HepG2 (cell line): ENCODE results near the gene HNRNPL. TPM values are rescaled to one million over a fixed set of nuclear protein-coding genes. Genes with fewer than 3 reads are reported as not detected.

Experiments
- CERS6 ChIP-seq: sonication (generic); formaldehyde crosslinking; IDR thresholded peaks from 2 replicates; pipeline ENCODE4 v1.5.0; 2020; ENCODE audit warnings: missing genetic modification reagents
- GATA4 ChIP-seq: sonication (generic); IDR thresholded peaks from 2 replicates; pipeline ENCODE4 v1.6.1; 2016; ENCODE audit warnings: antibody characterized with exemption, low read depth, borderline replicate concordance
- HMG20B ChIP-seq: conservative IDR thresholded peaks from 2 replicates; pipeline ENCODE4 v1.6.1; 2016; ENCODE audit warnings: missing genetic modification reagents, missing compliant biosample characterization
- HNRNPUL1 ChIP-seq: fragments of 200-400 bp; formaldehyde crosslinking; IDR thresholded peaks from 2 replicates; pipeline ENCODE4 v1.6.1; 2017; ENCODE audit warnings: low read depth, mild to moderate bottlenecking, low read length, moderate library complexity
- SIN3B ChIP-seq: fragments of 150-350 bp; IDR thresholded peaks from 2 replicates; pipeline ENCODE4 v1.6.1; 2014; ENCODE audit warnings: low read length
- SRF ChIP-seq: IDR thresholded peaks from 2 replicates; pipeline ENCODE4 v1.6.1; 2011; ENCODE audit warnings: mild to moderate bottlenecking, low read depth, low read length, moderate library complexity
- SRSF1 ChIP-seq: fragments of 200-400 bp; formaldehyde crosslinking; optimal IDR thresholded peaks from 2 replicates; pipeline ENCODE3; 2017; ENCODE audit warnings: mild to moderate bottlenecking, low read depth, low read length, moderate library complexity
- TAF1 ChIP-seq: sonication (generic); formaldehyde crosslinking; IDR thresholded peaks from 2 replicates; pipeline ENCODE4 v1.4.0; 2020; ENCODE audit warnings: missing genetic modification reagents
- YEATS4 ChIP-seq: sonication (generic); formaldehyde crosslinking; IDR thresholded peaks from 2 replicates; pipeline ENCODE4 v1.4.0; 2020; ENCODE audit warnings: missing genetic modification reagents, borderline replicate concordance
- ZBED4 ChIP-seq: sonication (generic); formaldehyde crosslinking; IDR thresholded peaks from 2 replicates; pipeline ENCODE4 v1.4.0; 2020; ENCODE audit warnings: missing genetic modification reagents, borderline replicate concordance
- ZFP36L1 ChIP-seq: sonication (generic); formaldehyde crosslinking; IDR thresholded peaks from 2 replicates; pipeline ENCODE4 v1.8.0; 2022; ENCODE audit warnings: mild to moderate bottlenecking, missing genetic modification reagents, moderate library complexity
- ZFP91 ChIP-seq: sonication (generic); formaldehyde crosslinking; IDR thresholded peaks from 2 replicates; pipeline ENCODE4 v1.9.0; 2022; ENCODE audit warnings: missing genetic modification reagents, mild to moderate bottlenecking, borderline replicate concordance
- ZNF562 ChIP-seq: sonication (generic); formaldehyde crosslinking; IDR thresholded peaks from 2 replicates; pipeline ENCODE4 v1.8.0; 2022; ENCODE audit warnings: missing genetic modification reagents, borderline replicate concordance
- ZNF646 ChIP-seq: sonication (generic); formaldehyde crosslinking; IDR thresholded peaks from 2 replicates; pipeline ENCODE4 v1.9.0; 2021; ENCODE audit warnings: mild to moderate bottlenecking, missing genetic modification reagents
- ZNF792 ChIP-seq: IDR thresholded peaks from 2 replicates; pipeline ENCODE4 v1.6.1; 2016
- ZNF891 ChIP-seq: sonication (generic); formaldehyde crosslinking; IDR thresholded peaks from 2 replicates; pipeline ENCODE4 v1.5.0; 2020; ENCODE audit warnings: mild to moderate bottlenecking, missing genetic modification reagents
- polyA plus RNA-seq, 8 experiments: library from polyadenylated mRNA; depleted of rRNA in 3 of 8; stranded (reverse) in 7 of 8; unstranded in 1 of 8; fragments of >200 nt; fragmentation: Illumina TruSeq in 4 of 8; extraction: Trizol in 4 of 8; gene quantifications; 2 replicates each; pipeline versions ENCODE4 v1.2.1 to v1.2.3, GENCODE V29; 2011 to 2016; ENCODE audit warnings: low read depth in 4 of 8, missing spikeins in 1 of 8, mixed read lengths in 1 of 8; ENCODE audit not compliant: insufficient read depth in 1 of 8
- total RNA-seq, 5 experiments: library from RNA; depleted of rRNA; stranded (reverse); fragments of >200 nt; fragmentation: Illumina TruSeq; extraction: Trizol; gene quantifications; 2 replicates each; pipeline ENCODE4 v1.2.3, GENCODE V29; 2016; ENCODE audit warnings: low read depth in 1 of 5

Gene HNRNPL
- total and polyA plus RNA-seq, 2 of the 13 experiments (the other 11 are each of a cell fraction or from before 2014, with no cell fraction given), result 156 to 278 TPM

- TF ChIP-seq ZBED4 (CRISPR knock-in tag) (no peak), ZNF792 (CRISPR knock-in tag) (no peak), GATA4 (no peak), SRSF1 (no peak), ZNF891 (CRISPR knock-in tag) (no peak), TAF1 (no peak), HMG20B (no peak), YEATS4 (CRISPR knock-in tag) (no peak), HNRNPUL1 (no peak), ZNF562 (no peak), ZFP36L1 (CRISPR knock-in tag) (no peak), SIN3B (no peak), SRF (no peak), ZFP91 (CRISPR knock-in tag) (no peak), CERS6 (CRISPR knock-in tag) (no peak), ZNF646 (CRISPR knock-in tag) (no peak)
Observed at GRCh38 chr19:38792250-38793111, 57.3 kb downstream of the HNRNPL start (continued).
